Osteocyte (in vitro differentiated cells): ENCODE results near the gene PRRT2. TPM values are rescaled to one million over a fixed set of nuclear protein-coding genes. Genes with fewer than 3 reads are reported as not detected.
A peak's percentile ranks its signal among the peaks of the same experiment; 100 is the strongest.

ENCODE experiments used
- DNase-seq: peaks from one replicate; pipeline ENCODE4 v3.0.0; 2021; ENCODE audit warnings: mixed read lengths; ENCODE audit not compliant: unreplicated experiment; ENCODE audit errors: extremely low spot score
- H3K27ac Mint-ChIP-seq: one replicate; pipeline ENCODE4 v1.8.0; 2021; ENCODE audit warnings: mild to moderate bottlenecking, mixed read lengths; ENCODE audit not compliant: unreplicated experiment
- H3K27me3 Mint-ChIP-seq: one replicate; pipeline ENCODE4 v1.8.0; 2021; ENCODE audit warnings: mixed read lengths; ENCODE audit not compliant: unreplicated experiment
- H3K36me3 Mint-ChIP-seq: one replicate; pipeline ENCODE4 v1.8.0; 2021; ENCODE audit warnings: mixed read lengths; ENCODE audit not compliant: unreplicated experiment
- H3K4me1 Mint-ChIP-seq: one replicate; pipeline ENCODE4 v1.8.0; 2021; ENCODE audit warnings: mixed read lengths; ENCODE audit not compliant: unreplicated experiment
- H3K4me3 Mint-ChIP-seq: one replicate; pipeline ENCODE4 v1.8.0; 2021; ENCODE audit warnings: mild to moderate bottlenecking, moderate library complexity, mixed read lengths; ENCODE audit not compliant: unreplicated experiment
- H3K9me3 Mint-ChIP-seq: one replicate; pipeline ENCODE4 v1.8.0; 2021; ENCODE audit warnings: mixed read lengths; ENCODE audit not compliant: unreplicated experiment
- total RNA-seq: library from RNA; stranded (reverse); gene quantifications from 2 replicates; pipeline ENCODE4 v1.2.1, GENCODE V29; 2021
- TF ChIP-seq, protein P1 (sequence below): fragments of 200-600 bp; sonication (generic); IDR thresholded peaks from 2 replicates; pipeline ENCODE4 v1.5.0; 2021; ENCODE audit warnings: antibody characterized with exemption, mild to moderate bottlenecking, moderate library complexity

The PRRT2 gene
- total RNA-seq, 1 donor from 2014 or later: 13.4 TPM

DNA sequence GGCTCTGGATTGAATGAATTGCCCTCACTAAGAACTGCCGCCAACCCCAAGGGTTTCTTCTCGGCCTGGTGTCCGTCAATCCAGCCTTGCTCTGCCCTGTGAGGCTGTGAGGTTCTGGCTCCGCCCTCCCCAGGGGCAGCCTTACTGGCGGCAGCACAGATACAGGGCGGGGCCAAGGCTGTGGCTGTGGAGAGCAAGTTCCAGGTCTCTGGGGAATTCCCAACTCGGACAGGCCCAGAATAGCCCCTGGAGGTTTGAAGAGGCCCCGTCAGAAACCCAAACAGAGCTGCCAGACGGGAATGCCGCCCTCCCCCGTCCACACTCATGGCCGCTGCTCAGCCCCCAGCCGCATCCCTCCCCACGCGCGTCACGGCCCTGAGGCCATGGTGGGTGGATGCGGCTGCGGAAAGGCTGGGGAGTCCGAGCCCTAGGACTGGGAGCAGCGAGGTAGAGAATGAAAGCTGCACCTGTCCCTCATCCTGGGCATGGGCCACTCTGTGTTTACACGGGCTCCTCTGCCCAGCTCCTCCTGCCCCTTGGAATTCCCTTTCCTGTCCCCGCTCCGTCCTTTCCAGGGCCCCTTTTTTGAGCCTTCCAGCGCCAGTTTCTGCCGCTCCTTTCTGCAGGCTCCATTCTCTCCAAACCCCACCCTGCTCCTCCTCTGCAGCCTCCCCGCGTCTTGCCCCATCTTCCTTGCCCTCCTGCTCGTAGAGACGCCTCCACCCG is 660 bp upstream of the PRRT2 start:
- peak overlapping the region; percentile 81 for H3K4me3 Mint-ChIP-seq
- no peaks in the 10 kb centered on the region for H3K27me3 Mint-ChIP-seq
- H3K36me3 Mint-ChIP-seq: peaks cover 4% of the 10 kb centered on the region
- H3K4me1 Mint-ChIP-seq: peaks cover 72% of the 10 kb centered on the region
- peak; percentile 97 for DNase-seq
- peak overlapping the region; percentile 93 for H3K27ac Mint-ChIP-seq
- TF ChIP-seq, protein P1, sequence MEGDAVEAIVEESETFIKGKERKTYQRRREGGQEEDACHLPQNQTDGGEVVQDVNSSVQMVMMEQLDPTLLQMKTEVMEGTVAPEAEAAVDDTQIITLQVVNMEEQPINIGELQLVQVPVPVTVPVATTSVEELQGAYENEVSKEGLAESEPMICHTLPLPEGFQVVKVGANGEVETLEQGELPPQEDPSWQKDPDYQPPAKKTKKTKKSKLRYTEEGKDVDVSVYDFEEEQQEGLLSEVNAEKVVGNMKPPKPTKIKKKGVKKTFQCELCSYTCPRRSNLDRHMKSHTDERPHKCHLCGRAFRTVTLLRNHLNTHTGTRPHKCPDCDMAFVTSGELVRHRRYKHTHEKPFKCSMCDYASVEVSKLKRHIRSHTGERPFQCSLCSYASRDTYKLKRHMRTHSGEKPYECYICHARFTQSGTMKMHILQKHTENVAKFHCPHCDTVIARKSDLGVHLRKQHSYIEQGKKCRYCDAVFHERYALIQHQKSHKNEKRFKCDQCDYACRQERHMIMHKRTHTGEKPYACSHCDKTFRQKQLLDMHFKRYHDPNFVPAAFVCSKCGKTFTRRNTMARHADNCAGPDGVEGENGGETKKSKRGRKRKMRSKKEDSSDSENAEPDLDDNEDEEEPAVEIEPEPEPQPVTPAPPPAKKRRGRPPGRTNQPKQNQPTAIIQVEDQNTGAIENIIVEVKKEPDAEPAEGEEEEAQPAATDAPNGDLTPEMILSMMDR: no peak
- no peaks in the 10 kb centered on the region for H3K9me3 Mint-ChIP-seq

DNA sequence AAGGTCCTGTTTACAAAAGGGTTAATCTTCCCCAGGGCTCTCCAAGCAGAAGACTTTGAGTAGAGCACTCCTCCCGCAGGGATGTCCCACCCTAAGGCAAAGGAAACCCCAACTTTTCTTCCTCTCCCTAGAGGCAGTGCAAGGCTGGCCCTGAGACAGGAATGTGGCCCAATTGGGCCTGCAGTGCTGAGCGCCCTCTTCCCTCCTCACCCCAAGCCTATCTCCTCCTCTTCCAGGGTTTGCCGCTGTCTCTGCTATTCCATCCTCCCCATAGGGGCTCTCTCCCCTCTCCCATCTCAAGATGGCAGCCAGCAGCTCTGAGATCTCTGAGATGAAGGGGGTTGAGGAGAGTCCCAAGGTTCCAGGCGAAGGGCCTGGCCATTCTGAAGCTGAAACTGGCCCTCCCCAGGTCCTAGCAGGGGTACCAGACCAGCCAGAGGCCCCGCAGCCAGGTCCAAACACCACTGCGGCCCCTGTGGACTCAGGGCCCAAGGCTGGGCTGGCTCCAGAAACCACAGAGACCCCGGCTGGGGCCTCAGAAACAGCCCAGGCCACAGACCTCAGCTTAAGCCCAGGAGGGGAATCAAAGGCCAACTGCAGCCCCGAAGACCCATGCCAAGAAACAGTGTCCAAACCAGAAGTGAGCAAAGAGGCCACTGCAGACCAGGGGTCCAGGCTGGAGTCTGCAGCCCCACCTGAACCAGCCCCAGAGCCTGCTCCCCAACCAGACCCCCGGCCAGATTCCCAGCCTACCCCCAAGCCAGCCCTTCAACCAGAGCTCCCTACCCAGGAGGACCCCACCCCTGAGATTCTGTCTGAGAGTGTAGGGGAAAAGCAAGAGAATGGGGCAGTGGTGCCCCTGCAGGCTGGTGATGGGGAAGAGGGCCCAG is 1.0 kb downstream of the PRRT2 start:
- Mint-ChIP-seq H3K9me3 (no peaks in the 10 kb centered on the region), H3K27ac (peak overlapping the region; percentile 93), H3K36me3 (peaks cover 6% of the 10 kb centered on the region), H3K27me3 (no peaks in the 10 kb centered on the region), H3K4me1 (peaks cover 77% of the 10 kb centered on the region), H3K4me3 (peak overlapping the region; percentile 81)
- TF ChIP-seq, protein P1: no peak
- DNase-seq: no peak

DNA sequence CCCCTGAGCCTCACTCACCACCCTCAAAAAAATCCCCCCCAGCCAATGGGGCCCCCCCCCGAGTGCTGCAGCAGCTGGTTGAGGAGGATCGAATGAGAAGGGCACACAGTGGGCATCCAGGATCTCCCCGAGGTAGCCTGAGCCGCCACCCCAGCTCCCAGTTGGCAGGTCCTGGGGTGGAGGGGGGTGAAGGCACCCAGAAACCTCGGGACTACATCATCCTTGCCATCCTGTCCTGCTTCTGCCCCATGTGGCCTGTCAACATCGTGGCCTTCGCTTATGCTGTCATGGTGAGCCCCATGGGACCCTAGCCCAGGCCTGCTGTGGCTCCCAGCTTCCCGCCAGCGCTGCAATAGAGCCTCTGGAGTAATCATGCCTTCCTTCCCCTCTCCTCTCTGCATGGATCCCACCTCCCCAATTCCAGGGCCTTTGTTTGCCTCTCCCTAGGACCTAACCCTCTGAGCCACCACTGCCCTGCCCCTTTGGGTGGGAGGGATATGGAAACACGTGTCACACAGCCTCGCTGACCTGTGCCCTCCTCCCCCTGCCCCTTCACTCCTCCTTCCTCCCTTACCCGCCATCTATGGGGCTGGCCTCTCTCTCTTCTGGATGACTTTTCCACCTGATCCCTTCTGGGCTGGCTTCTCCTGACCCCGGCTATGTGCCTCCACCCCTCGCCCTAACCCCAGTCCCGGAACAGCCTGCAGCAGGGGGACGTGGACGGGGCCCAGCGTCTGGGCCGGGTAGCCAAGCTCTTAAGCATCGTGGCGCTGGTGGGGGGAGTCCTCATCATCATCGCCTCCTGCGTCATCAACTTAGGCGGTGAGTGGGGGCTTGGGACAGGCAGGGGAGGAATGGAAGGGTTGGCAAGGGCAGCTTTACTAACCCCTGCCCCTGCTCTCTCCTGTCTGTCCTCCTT is 1.9 kb downstream of the PRRT2 start:
- no peaks in the 10 kb centered on the region for H3K9me3 Mint-ChIP-seq
- H3K27me3 Mint-ChIP-seq: no peaks in the 10 kb centered on the region
- no peak overlapping the region for H3K27ac Mint-ChIP-seq
- TF ChIP-seq, protein P1: no peak
- DNase-seq: no peak
- H3K36me3 Mint-ChIP-seq: peaks cover 11% of the 10 kb centered on the region
- peaks cover 76% of the 10 kb centered on the region for H3K4me1 Mint-ChIP-seq
- peak overlapping the region; percentile 26 for H3K4me3 Mint-ChIP-seq

DNA sequence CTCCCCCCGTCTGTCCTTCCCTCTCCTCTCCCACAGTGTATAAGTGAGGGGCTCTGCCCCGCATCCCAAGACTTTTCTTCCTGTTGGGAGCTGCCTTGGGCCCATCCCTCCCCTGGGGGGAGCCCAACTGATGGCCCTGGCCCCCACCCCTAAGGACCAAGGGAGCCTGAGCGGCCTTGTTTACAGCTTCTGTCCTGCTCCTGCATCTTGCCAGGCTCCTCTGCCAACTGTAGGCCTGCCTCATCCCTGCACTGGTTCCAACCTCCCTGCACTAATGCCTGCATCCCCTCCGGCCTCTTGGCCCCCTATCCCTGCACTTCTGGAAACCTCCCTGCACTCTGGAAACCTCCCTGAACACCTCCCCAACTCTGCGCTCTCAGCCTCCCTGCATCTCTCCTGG is 2.6 kb downstream of the PRRT2 start:
- Mint-ChIP-seq H3K27ac (peak overlapping the region; percentile 99), H3K4me3 (peak overlapping the region; percentile 94), H3K4me1 (peaks cover 78% of the 10 kb centered on the region), H3K36me3 (peaks cover 16% of the 10 kb centered on the region), H3K27me3 (no peaks in the 10 kb centered on the region), H3K9me3 (no peaks in the 10 kb centered on the region)
- TF ChIP-seq, protein P1: no peak
- no peak for DNase-seq
